Measurements from ENCODE around the gene YPEL2.
"Not testable (repeated sequence)": the region's sequence is repeated elsewhere in the genome, so short reads cannot be mapped to it uniquely, and the experiment has no call there.

Gene YPEL2

DNA sequence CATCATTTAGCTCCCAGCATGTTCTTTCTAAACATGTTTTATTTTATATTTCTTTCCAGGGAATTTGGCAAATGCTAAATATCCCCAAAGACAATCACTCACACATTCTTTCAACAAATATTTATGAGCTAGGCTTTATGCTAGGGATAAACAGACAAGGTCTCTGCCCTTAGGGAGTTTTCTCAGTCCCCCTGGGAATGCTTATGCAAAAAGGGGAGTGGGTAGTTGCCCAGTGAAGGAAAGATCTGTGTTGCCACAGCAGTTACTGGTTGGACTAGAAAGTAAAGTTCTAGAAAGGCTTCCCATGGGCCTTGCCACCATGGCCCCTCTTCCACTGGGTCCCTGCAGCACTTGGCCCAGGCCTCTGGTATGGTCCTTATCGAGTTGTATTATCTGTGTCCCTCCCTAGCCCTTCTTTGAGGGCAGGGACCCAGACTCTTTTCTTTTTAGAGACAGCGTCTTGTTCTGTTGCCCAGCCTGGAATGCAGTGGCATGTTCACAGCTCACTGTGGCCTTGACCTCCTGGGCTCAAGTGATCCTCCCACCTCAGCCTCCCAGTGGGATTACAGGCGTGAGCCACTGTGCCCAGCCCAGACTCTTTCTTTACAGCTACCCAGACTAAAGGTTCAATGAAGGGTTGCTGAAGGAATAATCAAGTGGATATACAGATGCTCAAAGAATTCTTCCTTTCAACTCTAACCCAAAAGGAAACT, 78.0 kb downstream of the YPEL2 start:
- no peak for DNase-seq

DNA sequence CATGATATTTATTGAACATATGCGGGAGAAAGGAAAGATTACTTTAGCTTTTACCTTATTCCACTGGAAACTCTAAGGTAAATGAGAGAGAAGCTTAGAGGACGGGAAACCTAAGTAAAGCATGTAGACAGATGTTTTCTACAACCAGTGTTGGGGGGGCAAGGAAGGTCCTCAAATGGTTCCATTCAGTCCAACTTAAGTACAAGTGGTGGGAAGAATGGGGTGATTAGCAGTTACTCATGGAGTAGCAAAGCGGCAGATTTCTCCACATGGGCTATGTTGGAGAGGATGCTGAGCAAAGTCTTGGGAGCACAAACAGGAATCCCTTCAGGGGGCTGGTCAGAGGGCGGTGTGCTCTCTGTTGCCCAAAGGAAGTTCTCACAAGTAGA, 78.6 kb downstream of the YPEL2 start:
- no peak for DNase-seq

DNA sequence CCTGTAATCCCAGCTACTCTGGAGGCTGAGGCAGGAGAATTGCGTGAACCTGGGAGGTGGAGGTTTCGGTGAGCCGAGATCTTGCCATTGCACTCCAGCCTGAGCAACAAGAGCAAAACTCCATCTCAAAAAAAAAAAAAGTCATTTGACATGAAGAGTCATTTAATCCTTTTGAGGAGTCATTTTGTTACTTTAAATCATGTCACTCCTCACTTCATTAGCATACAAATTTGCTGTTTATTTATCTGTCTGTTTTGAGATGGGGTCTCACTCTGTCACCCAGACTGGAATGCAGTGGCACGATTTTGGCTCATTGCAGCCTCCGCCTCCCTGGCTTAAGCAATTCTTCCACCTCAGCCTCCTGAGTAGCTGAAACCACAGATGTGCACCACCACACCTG, 81.0 kb downstream of the YPEL2 start:
- not testable (repeated sequence) for DNase-seq

DNA sequence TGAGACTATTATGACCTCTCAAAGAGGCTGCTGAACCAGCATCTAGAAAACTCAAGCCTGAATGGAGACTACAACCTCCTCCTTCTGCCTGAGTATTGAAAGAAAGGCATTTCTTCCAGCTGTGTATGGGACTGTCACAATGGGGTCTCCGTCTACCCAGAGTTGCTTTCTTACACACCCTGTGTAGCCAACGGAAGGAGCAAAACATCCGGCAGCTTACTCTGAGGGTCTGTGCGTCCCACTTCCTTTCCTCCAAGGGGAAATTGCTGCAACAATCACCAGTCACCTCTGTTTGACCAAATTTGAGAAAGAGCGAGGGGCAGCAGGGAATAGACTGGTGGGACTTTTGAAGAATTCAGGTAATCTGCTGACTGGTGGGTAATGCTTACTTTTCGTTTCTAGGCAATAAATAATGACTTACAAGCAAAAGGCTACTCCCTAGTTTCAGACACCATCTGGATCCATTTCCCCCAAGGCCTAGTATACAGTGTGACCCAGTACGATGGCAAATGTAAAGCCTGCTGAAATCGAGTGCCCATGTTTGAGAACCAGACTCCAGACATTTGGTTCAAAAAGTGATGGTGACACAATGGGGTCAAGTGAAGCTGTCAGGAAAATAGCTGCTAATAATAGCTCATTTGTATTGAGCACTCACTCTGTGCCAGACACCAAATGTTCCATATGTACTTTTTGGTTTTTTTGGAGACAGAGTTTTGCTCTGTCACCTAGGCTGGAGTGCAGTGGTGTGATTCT, 81.7 kb downstream of the YPEL2 start:
- DNase-seq = no peak

- no peak for DNase-seq
Observed at GRCh38 chr17:59415397-59415796, 83.9 kb downstream of the YPEL2 start.

DNA sequence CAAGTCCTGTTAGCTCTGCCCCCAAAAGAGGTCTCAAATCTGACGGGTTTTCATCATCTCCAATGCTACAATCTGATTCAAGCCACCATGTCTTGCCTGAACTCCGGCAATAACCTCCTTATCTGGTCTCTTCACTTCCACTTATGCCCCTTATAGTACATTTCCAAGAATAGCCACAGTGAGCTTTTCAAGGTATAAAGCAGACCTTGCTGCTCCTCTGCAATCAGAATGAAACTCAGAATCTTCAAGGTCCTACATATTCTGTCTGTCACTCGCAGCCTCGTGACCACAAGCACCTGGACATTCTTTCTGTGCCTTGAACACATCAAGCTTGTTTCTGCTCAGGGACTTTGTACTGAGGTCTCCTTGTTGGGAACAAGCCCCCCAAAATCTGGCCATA, 84.7 kb downstream of the YPEL2 start:
- DNase-seq = no peak

GRCh38 chr17:59417452-59417851, 86.0 kb downstream of the YPEL2 start:
- no peak for DNase-seq

DNA sequence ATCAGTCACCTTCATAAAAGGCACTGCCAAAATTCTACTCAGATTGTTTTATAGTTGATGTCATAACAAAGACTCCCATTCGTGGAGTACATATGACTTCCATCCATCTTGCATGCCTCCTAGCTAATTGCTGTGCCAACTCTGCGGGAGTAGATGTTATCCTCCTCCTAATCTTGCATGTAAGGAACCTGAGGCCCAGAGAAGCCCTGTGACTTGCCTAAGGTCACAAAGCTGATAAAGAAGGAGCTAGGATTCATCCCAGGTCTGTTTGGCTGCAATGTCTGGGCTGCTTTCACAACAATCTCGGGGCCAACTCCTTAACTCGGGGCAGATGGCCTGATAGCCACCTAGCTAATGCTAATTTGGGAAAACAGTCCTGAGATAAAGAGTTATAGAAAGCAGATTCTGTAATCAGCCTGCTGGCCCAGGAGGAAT, 87.3 kb downstream of the YPEL2 start:
- DNase-seq = no peak

- no peak for DNase-seq
Observed at GRCh38 chr17:59420901-59421300, 89.4 kb downstream of the YPEL2 start.

DNA sequence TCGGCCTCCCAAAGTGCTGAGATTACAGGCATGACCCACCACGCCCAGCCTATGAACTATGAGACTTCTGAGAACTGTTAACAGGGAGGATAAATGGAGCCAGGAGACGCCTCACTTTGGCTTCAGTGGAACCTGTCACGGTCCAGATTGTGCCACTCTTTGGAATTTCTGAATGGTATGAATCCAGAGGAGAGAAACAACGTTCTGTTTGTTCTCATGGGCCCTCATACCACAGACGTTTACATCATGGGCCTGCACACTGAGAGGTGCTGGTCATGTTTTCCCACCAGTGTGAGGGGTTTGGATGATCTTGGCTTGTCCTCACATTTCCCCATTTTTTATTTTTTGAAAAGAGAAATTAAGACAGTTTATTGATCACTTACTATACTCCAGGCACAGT, 90.3 kb downstream of the YPEL2 start:
- DNase-seq = no peak

DNA sequence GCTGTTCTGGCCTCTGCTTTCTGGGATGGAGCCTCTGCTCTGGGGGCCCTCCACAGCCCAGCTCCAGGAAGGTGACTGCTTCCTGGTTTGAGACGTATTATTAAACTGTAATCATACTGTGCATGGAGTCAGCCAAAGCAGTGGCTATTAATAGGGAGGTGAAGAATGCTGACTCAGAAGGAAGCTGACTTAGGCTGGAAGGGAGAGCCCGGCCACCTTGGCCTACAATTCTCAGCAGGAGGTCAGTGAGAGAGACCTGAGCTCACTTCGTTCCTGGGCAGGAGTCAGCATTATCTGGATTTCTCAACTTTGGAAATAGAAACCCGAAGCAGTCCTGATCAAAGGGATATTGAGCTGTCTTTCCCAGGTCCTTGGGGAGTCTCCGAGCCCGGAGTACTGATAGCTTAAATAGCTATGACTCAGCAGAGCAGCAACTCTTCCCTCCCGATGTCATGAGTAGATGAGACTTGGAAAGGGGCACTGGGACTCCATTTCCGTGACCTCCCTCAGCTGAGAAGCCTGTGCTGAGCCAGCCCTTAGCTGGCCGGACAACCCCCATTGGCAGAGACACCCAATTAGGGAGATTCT, 91.8 kb downstream of the YPEL2 start:
- DNase-seq = no peak

DNA sequence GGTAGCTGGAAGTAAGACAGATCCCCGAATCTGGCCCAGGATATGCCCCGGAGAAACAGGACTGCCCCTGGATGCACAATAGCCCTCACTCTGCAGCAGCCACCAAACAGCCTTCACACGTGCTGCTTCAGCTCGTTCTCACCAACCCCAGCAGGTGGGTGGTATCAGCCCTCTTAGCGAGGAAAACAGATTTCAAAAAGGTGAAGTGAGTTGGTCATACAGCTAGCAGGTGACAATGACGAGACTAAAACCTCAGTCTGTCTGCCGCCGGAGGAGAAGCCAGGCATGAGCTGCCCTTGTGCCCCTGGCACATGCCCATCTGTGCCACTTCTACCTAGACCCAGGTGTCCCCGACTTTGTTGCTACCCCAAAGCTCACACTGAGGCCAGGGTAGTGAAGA, 92.4 kb downstream of the YPEL2 start:
- no peak for DNase-seq

- DNase-seq = no peak
Observed at GRCh38 chr17:59424331-59424730, 92.9 kb downstream of the YPEL2 start.

GRCh38 chr17:59425085-59425931, 93.9 kb downstream of the YPEL2 start:
- no peak for DNase-seq

GRCh38 chr17:59426031-59426430, 94.6 kb downstream of the YPEL2 start:
- DNase-seq = no peak

GRCh38 chr17:59427425-59427921, 96.0 kb downstream of the YPEL2 start:
- no peak for DNase-seq

- no peak for DNase-seq
Observed at GRCh38 chr17:59427996-59428395, 96.5 kb downstream of the YPEL2 start.

GRCh38 chr17:59428916-59429485, 97.5 kb downstream of the YPEL2 start:
- DNase-seq = no peak

DNA sequence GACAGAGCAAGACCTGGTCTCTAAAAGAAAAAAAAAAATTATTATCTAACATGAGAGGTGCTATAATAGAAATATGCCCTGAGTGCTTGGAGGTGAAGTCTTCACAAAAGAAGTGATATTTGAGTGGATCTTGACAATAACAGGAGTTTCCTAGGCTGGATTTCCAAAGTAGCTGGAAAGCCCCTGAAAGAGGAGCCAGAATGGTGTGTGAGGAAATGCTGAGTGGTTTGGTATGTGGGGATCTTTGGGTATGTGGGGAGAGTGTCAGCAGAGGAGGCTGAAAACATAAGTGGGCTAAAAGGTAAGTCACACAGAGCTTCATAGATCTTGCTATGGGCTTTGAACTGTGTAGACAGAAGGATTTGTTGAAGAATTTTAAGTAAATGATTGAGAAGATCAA, 100.1 kb downstream of the YPEL2 start:
- DNase-seq = no peak

DNA sequence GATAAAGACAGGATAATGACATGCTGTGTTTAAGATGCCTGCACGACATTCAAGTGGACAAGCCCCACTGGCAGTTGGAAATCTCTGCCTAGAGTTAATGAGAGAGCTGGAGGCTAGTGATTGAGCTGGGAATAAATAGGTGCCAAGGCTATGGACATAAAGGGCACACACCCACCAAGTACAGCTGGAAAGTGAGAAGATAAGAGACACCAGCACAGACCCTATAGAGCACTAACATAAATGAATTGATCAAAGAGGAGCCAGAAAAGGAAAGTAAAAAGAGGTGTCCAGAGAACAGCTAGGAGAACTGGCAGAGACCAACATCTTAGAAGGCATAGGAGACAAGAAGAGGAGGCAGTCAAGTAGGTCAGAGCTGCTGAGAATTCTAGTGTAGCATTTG, 101.2 kb downstream of the YPEL2 start:
- DNase-seq = no peak

GRCh38 chr17:59433586-59433985, 102.1 kb downstream of the YPEL2 start:
- DNase-seq = no peak

GRCh38 chr17:59434429-59434828, 103.0 kb downstream of the YPEL2 start:
- DNase-seq = no peak

GRCh38 chr17:59435238-59435637, 103.8 kb downstream of the YPEL2 start:
- no peak for DNase-seq

Data from NCI-H1694 treated with DMSO at 0.1 percent for 48 hours (cell line).